Left cardiac atrium (tissue), 4 donors: Measurements from ENCODE around the gene PSMG3. TPM values are rescaled to one million over a fixed set of nuclear protein-coding genes. Genes with fewer than 3 reads are reported as not detected.

Experiments
- ATAC-seq, 2 donors: fragments of 200-7000 bp; cut with Tn5 transposase; one replicate each; pipeline ENCODE4 v1.9.1; 2020; ENCODE audit warnings: mild to moderate bottlenecking in 2 of 2, moderate library complexity in 2 of 2
- DNase-seq: peaks from one replicate; pipeline ENCODE4 v3.0.0-alpha.2; 2020
- intact Hi-C, 2 donors: fragments of 100-400 bp; cut with DNase I; formaldehyde crosslinking; loops; one replicate each; pipeline versions ENCODE4 v1.14.1 to v1.15.1; 2022 to 2023
- total RNA-seq, 2 donors: library from RNA; stranded (reverse); fragmentation: NEBNext Ultra II Directional; extraction: Animal tissue kit (Norgen Biotek cat#: 25700); gene quantifications; one replicate each; pipeline ENCODE4 v1.2.1, GENCODE V29; 2021
- donor health status: DM: no; HTN: yes; CAD: no.
- donor health status: DM: no; HTN: yes; CAD: no; lungs with severe emphysema.
- donor health status: DM: yes; HTN: yes; CAD: no.
- donor health status: Dilated cardiomyopathy.

The PSMG3 gene
- total RNA-seq, 2 donors from 2014 or later: 14.3 to 15.0 TPM

GRCh38 chr7:1539181-1539881 is 30.5 kb downstream of the PSMG3 start:
- intact Hi-C loops: no loop called here
- ATAC-seq (peak in 1 of 2 donors; percentile 3), DNase-seq (no peak)

GRCh38 chr7:1538544-1539180 is 31.2 kb downstream of the PSMG3 start:
- ATAC-seq: peak in 1 of 2 donors; percentile 0
- no peak for DNase-seq
- intact Hi-C loops: no loop called here

GRCh38 chr7:1537535-1538412 is 32.1 kb downstream of the PSMG3 start:
- ATAC-seq (peak; percentile 50 to 58), DNase-seq (peak; percentile 91)
- intact Hi-C loops: loop anchor here in 1 of 2 donors (1.0 kb wide), 1 partner anchor 24 kb away; no protein-coding TSS in a partner anchor

- ATAC-seq (peak; percentile 87 to 90), DNase-seq (peak; percentile 97)
- intact Hi-C loops: loop anchor here in 1 of 2 donors (1.0 kb wide), 1 partner anchor 24 kb away; no protein-coding TSS in a partner anchor
These were observed 32.9 kb downstream of the PSMG3 start for GRCh38 chr7:1536743-1537534.

GRCh38 chr7:1536455-1536742 is 33.4 kb downstream of the PSMG3 start:
- no peak for ATAC-seq
- DNase-seq: no peak
- intact Hi-C loops: no loop called here

- no peak for DNase-seq
- intact Hi-C loops: no loop called here
- ATAC-seq: no peak
These were observed 34.0 kb downstream of the PSMG3 start for GRCh38 chr7:1535701-1536454.

GRCh38 chr7:1535100-1535458 is 34.8 kb downstream of the PSMG3 start:
- intact Hi-C loops: no loop called here

GRCh38 chr7:1534330-1535099 is 35.3 kb downstream of the PSMG3 start:
- DNase-seq (no peak), ATAC-seq (no peak)
- intact Hi-C loops: no loop called here

More at GRCh38 chr7:1535100-1535458, 34.8 kb downstream of the PSMG3 start:
- DNase-seq (no peak), ATAC-seq (no peak)

GRCh38 chr7:1533547-1534329 is 36.1 kb downstream of the PSMG3 start:
- ATAC-seq (peak in 1 of 2 donors; percentile 14), DNase-seq (peak; percentile 62)
- intact Hi-C loops: no loop called here

GRCh38 chr7:1533255-1533546 is 36.6 kb downstream of the PSMG3 start:
- intact Hi-C loops: no loop called here
- DNase-seq: no peak
- ATAC-seq: no peak

- intact Hi-C loops: no loop called here
- ATAC-seq (peak; percentile 20 to 56), DNase-seq (peak; percentile 88)
These were observed 37.2 kb downstream of the PSMG3 start for GRCh38 chr7:1532456-1533254.

- ATAC-seq: no peak
- no peak for DNase-seq
- intact Hi-C loops: no loop called here
These were observed 37.8 kb downstream of the PSMG3 start for GRCh38 chr7:1531979-1532455.

- peak; percentile 1 to 21 for ATAC-seq
These were observed 38.4 kb downstream of the PSMG3 start for GRCh38 chr7:1531263-1531978.

GRCh38 chr7:1530946-1531262 is 38.9 kb downstream of the PSMG3 start:
- DNase-seq (no peak), ATAC-seq (no peak)
- intact Hi-C loops: no loop called here

More at GRCh38 chr7:1531263-1531978, 38.4 kb downstream of the PSMG3 start:
- peak; percentile 56 for DNase-seq
- intact Hi-C loops: no loop called here

GRCh38 chr7:1529383-1530116 is 40.3 kb downstream of the PSMG3 start:
- intact Hi-C loops: no loop called here
- no peak for DNase-seq
- ATAC-seq: no peak
